ENCODE results near the gene SHROOM3.

The SHROOM3 gene

GRCh38 chr4:76540486-76540885 is 105.5 kb downstream of the SHROOM3 start:
- peak; percentile 60 for DNase-seq (ENCODE audit: low read depth)

- peak; percentile 29 for DNase-seq (ENCODE audit: low read depth)
Measured at GRCh38 chr4:76543378-76543777, 108.3 kb downstream of the SHROOM3 start.

GRCh38 chr4:76544725-76545124 is 109.7 kb downstream of the SHROOM3 start:
- DNase-seq (ENCODE audit: low read depth) = no peak

- DNase-seq (ENCODE audit: low read depth) = peak; percentile 78
Measured at GRCh38 chr4:76545226-76545884, 110.3 kb downstream of the SHROOM3 start.

- DNase-seq (ENCODE audit: low read depth) = peak; percentile 80
Measured at GRCh38 chr4:76546327-76546726, 111.3 kb downstream of the SHROOM3 start.

GRCh38 chr4:76546759-76547742 is 112.0 kb downstream of the SHROOM3 start:
- DNase-seq (ENCODE audit: low read depth) = peak; percentile 97

GRCh38 chr4:76548704-76549103 is 113.7 kb downstream of the SHROOM3 start:
- DNase-seq (ENCODE audit: low read depth) = no peak

- no peak for DNase-seq (ENCODE audit: low read depth)
Measured at GRCh38 chr4:76549765-76550164, 114.7 kb downstream of the SHROOM3 start.

- DNase-seq (ENCODE audit: low read depth) = peak; percentile 33
Measured at GRCh38 chr4:76550966-76551780, 116.1 kb downstream of the SHROOM3 start.

- DNase-seq (ENCODE audit: low read depth) = no peak
Measured at GRCh38 chr4:76554630-76555029, 119.6 kb downstream of the SHROOM3 start.

GRCh38 chr4:76556452-76556851 is 121.4 kb downstream of the SHROOM3 start:
- DNase-seq (ENCODE audit: low read depth) = peak; percentile 48

GRCh38 chr4:76558396-76559235 is 123.6 kb downstream of the SHROOM3 start:
- DNase-seq (ENCODE audit: low read depth) = peak; percentile 90

GRCh38 chr4:76559236-76560071 is 124.4 kb downstream of the SHROOM3 start:
- peak; percentile 48 for DNase-seq (ENCODE audit: low read depth)

- DNase-seq (ENCODE audit: low read depth) = peak; percentile 92
Measured at GRCh38 chr4:76562161-76562560, 127.1 kb downstream of the SHROOM3 start.

GRCh38 chr4:76562836-76563453 is 127.9 kb downstream of the SHROOM3 start:
- DNase-seq (ENCODE audit: low read depth) = no peak

- no peak for DNase-seq (ENCODE audit: low read depth)
Measured at GRCh38 chr4:76563454-76564122, 128.6 kb downstream of the SHROOM3 start.

GRCh38 chr4:76564123-76564915 is 129.3 kb downstream of the SHROOM3 start:
- DNase-seq (ENCODE audit: low read depth) = peak; percentile 77

- no peak for DNase-seq (ENCODE audit: low read depth)
Measured at GRCh38 chr4:76568262-76568661, 133.2 kb downstream of the SHROOM3 start.
